ENCODE measurements around the gene THBD. TPM values are rescaled to one million over a fixed set of nuclear protein-coding genes. Genes with fewer than 3 reads are reported as not detected.

THBD gene, protein sequence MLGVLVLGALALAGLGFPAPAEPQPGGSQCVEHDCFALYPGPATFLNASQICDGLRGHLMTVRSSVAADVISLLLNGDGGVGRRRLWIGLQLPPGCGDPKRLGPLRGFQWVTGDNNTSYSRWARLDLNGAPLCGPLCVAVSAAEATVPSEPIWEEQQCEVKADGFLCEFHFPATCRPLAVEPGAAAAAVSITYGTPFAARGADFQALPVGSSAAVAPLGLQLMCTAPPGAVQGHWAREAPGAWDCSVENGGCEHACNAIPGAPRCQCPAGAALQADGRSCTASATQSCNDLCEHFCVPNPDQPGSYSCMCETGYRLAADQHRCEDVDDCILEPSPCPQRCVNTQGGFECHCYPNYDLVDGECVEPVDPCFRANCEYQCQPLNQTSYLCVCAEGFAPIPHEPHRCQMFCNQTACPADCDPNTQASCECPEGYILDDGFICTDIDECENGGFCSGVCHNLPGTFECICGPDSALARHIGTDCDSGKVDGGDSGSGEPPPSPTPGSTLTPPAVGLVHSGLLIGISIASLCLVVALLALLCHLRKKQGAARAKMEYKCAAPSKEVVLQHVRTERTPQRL
- total RNA-seq (2022; extraction: Qiagen RNA extraction): 32.0 to 54.4 TPM (median 42.2 TPM) in 5 replicates

DNA sequence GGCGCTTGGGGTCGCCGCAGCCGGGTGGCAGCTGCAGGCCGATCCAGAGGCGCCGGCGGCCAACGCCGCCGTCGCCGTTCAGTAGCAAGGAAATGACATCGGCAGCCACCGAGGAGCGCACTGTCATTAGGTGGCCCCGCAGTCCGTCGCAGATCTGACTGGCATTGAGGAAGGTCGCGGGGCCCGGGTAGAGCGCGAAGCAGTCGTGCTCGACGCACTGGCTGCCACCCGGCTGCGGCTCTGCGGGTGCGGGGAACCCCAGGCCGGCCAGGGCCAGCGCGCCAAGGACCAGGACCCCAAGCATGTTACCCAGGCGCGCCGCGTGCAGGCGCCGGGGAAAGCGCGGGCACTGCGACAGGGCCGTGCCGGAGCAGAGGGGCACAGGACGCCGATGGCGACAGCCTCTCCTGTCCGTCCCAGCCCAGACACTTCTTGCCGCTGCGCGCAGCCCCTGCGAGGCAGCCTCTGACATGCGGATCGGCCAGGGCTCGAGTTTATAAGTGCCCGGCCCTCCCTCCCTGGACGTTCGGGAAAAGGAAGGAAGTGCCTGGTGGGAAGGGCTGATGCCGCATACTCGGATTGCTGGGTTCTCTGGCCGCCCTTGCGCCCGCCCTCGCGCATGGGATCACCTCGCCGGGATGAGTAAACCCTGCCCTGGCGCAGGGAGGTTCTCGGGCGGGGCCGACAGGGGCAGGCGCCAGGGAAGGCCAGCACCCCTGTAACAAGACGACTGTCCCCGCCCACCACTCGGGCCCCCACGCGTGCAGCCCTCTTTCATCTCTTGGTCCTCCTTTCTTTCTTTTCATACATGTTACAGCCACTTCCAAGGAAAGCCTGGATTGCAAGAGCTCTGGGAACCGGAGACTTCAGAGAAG is at the start of gene THBD:
TSS of gene THBD (minus strand) at position 472 of the 875 bp plus-strand sequence. CDS start at position 304, 168 bp downstream.

DNA sequence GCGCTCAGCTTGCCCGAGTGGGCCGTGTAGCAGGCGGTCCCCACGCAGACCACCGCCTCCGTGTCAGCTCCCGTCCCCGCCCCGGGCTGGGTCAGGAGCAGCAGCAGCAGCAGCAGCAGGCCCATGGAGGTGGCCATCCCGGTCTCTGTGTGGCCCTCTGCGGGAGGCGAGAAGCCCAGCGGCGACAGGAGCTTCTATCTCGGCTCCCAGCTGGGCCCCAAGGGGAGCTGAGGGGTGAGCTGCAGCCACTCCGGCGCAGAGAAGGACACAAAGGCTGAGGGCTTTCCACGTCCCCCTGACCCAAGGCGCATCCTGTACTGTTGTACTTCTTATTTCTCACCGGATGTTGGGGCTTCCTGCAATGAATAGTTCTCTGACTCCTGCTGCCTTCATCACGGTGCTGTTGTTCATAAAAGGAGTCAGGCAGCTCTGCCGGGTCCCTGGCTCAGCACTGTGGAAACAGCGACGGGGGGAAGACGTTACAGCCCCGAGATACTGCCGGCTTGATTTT is 36.6 kb upstream of the THBD start, which contains the start of gene CD93:
TSS of gene CD93 (minus strand) at position 269 of the 511 bp plus-strand sequence. CDS start at position 137, 132 bp downstream.

DNA sequence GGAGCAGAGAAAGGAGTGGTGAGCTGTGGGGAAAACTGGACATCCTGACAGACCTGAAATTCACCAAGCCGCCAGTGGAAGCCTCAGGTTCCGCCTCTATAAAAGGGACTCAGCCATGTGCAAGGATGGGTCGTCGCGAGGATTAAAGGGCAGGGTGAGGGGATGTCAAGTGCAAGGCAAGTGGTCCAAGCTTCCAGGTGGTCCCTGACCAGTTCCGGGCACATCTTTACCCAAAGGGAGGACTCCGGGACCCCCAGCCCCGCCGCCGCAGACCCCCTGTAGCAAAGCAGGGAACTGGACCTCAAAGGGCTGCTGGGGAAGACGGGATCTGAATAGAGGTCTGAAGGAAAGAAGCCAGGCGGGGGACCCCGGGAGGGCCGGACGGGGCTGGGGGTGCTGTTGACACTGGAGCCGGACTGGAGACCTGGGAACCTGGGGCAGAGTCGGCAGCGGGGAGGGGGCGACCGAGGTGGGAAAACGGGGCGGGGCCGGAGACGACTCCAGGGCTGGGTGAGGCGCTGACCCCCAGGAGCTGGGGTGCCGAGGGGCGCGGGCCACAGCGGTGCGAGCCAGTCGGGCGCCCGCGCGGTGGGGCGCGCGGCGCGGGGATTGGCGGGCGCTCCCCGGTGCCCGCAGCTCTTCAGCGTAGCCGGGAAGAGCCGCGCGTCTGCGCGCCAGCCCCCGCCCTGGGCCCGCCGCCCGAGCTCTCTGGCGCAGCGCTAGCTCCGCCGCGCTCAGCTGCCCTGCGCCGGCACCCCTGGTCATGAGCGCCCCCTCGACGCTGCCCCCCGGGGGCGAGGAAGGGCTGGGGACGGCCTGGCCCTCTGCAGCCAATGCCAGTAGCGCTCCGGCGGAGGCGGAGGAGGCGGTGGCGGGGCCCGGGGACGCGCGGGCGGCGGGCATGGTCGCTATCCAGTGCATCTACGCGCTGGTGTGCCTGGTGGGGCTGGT is 14.5 kb downstream of the THBD start, which contains the start of gene SSTR4:
TSS of gene SSTR4 (plus strand) at position 592 of the 951 bp plus-strand sequence. CDS start at position 764, 172 bp downstream.

Other genes with a start within 250 kb of the THBD start
- 0.06 to 0.15 TPM (median 0.09 TPM) in 4 of 5 replicates, not detected in the other for gene SSTR4, start 14.4 kb downstream of the THBD start, total RNA-seq (2022; extraction: Qiagen RNA extraction)
- gene CD93, start 36.7 kb upstream of the THBD start, total RNA-seq (2022; extraction: Qiagen RNA extraction): not detected in 5 replicates